Upper lobe of right lung (tissue), 1 donor: ENCODE results near the gene FNDC8. TPM values are rescaled to one million over a fixed set of nuclear protein-coding genes. Genes with fewer than 3 reads are reported as not detected.

Experiments used
- ATAC-seq: fragments of 200-7000 bp; cut with Tn5 transposase; one replicate; pipeline ENCODE4 v1.9.1; 2020; ENCODE audit warnings: mild to moderate bottlenecking, moderate library complexity
- DNase-seq: peaks from one replicate; pipeline ENCODE4 v3.0.0-alpha.2; 2020
- H3K27ac ChIP-seq: fragments of 200-600 bp; one replicate; pipeline ENCODE4 v1.8.0; 2022
- H3K27me3 ChIP-seq: fragments of 200-600 bp; one replicate; pipeline ENCODE4 v1.8.0; 2022; ENCODE audit warnings: mild to moderate bottlenecking
- H3K36me3 ChIP-seq: fragments of 200-600 bp; one replicate; pipeline ENCODE4 v1.8.0; 2022
- H3K4me1 ChIP-seq: fragments of 200-600 bp; one replicate; pipeline ENCODE4 v1.8.0; 2022
- H3K4me3 ChIP-seq: fragments of 200-600 bp; one replicate; pipeline ENCODE4 v1.8.0; 2022; ENCODE audit warnings: mild to moderate bottlenecking
- H3K9me3 ChIP-seq: fragments of 200-600 bp; one replicate; pipeline ENCODE4 v1.8.0; 2022
- intact Hi-C: fragments of 100-400 bp; cut with DNase I; formaldehyde crosslinking; loops from one replicate; pipeline ENCODE4 v1.11.0; 2022
- total RNA-seq: library from RNA; stranded (reverse); fragmentation: NEBNext Ultra II Directional; extraction: Animal tissue kit (Norgen Biotek cat#: 25700); gene quantifications from one replicate; pipeline ENCODE4 v1.2.1, GENCODE V29; 2021
- TF ChIP-seq, protein P1 (sequence below): fragments of 200-600 bp; IDR thresholded peaks from one replicate; pipeline ENCODE4 v1.8.0; 2022; ENCODE audit warnings: antibody characterized with exemption
- donor health status: DM: no; HTN: yes; CAD: no; lungs with severe emphysema.

The FNDC8 gene
- total RNA-seq, 1 donor from 2014 or later: not detected

DNA sequence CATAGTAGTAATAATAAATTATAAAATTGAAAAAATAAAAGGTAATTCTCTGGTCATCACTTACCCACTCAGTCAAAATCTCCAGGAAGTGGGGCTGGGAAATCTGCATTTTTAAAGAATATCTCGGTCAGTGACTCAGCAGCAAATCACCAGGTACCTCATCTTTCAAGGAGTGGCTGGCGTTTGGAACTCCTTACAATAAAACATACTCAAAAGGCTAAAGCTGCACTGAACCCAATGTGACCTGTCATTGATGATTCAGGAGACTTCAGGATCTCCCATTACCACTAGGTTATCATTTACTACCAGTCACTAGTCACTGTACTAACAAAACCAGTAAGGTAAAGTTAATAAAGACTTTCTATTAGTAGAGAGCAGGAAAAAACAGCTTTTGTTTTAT, 36.4 kb upstream of the FNDC8 start:
- intact Hi-C loops: no loop called here
- ATAC-seq: no peak
- H3K36me3 ChIP-seq: no peaks in the 10 kb centered on the region

DNA sequence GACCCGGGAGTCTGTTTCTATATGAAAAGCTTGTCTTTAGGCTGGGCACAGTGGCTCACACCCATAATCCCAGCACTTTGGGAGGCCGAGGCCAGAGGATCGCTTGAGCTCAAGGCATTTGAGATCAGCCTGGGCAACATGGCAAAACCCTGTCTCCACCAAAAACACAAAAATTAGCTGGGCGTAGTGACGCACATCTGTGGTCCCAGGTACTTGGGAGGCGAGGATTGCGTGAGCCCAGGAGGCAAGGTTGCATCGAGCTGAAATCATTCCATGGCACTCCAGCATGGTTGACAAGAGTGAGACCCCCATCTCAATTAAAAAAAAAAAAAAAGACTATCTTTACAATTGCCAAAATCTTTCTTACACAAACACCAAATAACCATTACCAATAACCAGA, 35.3 kb upstream of the FNDC8 start:
- Histone ChIP-seq H3K27me3 (no peaks in the 10 kb centered on the region), H3K27ac (no peak overlapping the region), H3K4me1 (peaks cover 4% of the 10 kb centered on the region), H3K4me3 (no peak overlapping the region), H3K36me3 (no peaks in the 10 kb centered on the region), H3K9me3 (no peaks in the 10 kb centered on the region)
- no peak for DNase-seq
- intact Hi-C loops: no loop called here
- ATAC-seq: no peak
- TF ChIP-seq, protein P1, sequence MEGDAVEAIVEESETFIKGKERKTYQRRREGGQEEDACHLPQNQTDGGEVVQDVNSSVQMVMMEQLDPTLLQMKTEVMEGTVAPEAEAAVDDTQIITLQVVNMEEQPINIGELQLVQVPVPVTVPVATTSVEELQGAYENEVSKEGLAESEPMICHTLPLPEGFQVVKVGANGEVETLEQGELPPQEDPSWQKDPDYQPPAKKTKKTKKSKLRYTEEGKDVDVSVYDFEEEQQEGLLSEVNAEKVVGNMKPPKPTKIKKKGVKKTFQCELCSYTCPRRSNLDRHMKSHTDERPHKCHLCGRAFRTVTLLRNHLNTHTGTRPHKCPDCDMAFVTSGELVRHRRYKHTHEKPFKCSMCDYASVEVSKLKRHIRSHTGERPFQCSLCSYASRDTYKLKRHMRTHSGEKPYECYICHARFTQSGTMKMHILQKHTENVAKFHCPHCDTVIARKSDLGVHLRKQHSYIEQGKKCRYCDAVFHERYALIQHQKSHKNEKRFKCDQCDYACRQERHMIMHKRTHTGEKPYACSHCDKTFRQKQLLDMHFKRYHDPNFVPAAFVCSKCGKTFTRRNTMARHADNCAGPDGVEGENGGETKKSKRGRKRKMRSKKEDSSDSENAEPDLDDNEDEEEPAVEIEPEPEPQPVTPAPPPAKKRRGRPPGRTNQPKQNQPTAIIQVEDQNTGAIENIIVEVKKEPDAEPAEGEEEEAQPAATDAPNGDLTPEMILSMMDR: no peak

More for the DNA sequence above, 36.4 kb upstream of the FNDC8 start:
- Histone ChIP-seq H3K27me3 (no peaks in the 10 kb centered on the region), H3K27ac (no peak overlapping the region), H3K4me3 (no peak overlapping the region), H3K4me1 (peaks cover 4% of the 10 kb centered on the region), H3K9me3 (no peaks in the 10 kb centered on the region)
- TF ChIP-seq, protein P1: no peak
- no peak for DNase-seq

- H3K27ac ChIP-seq: peak overlapping the region; percentile 90
- peaks cover 4% of the 10 kb centered on the region for H3K4me1 ChIP-seq
- H3K27me3 ChIP-seq: no peaks in the 10 kb centered on the region
- H3K4me3 ChIP-seq: peak overlapping the region; percentile 90
- H3K36me3 ChIP-seq: no peaks in the 10 kb centered on the region
- ATAC-seq (no peak), DNase-seq (no peak)
- no peaks in the 10 kb centered on the region for H3K9me3 ChIP-seq
- TF ChIP-seq, protein P1: no peak
- intact Hi-C loops: no loop called here
Observed at GRCh38 chr17:35086931-35087573, 34.4 kb upstream of the FNDC8 start.

DNA sequence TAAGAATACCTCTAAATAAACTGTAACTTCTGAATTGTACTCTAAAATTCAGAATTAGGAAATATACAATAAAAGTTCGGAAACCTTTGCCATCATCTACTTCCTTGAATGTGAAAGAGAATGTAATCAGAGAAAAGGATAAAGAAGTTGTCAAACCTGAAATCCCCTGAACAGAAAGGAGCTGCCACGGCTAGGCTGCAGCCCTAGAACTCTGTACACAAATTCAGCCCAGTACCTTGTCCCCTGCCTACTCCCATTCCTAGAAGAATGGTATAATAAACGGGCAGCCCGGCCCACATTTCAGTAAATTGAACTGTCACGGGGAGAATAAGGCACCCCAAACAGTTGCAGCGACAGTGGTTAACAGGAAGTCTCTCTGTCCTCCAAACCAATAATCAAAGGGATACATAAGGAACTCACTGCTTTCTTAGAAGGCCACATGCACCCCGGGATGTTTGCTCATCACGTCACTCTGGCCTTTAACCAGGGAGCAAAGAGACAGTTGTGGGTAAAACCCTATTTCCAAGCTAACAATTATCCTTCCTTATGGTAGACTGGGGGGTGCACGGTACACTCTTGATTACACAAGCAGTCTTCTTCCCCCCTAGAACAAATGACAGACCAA, 33.6 kb upstream of the FNDC8 start:
- no peaks in the 10 kb centered on the region for H3K36me3 ChIP-seq
- peak; percentile 3 for ATAC-seq
- TF ChIP-seq, protein P1: no peak
- peak overlapping the region; percentile 90 for H3K27ac ChIP-seq
- intact Hi-C loops: no loop called here
- H3K4me3 ChIP-seq: peak overlapping the region; percentile 90
- DNase-seq: no peak
- no peaks in the 10 kb centered on the region for H3K27me3 ChIP-seq
- no peaks in the 10 kb centered on the region for H3K9me3 ChIP-seq
- peaks cover 4% of the 10 kb centered on the region for H3K4me1 ChIP-seq

DNA sequence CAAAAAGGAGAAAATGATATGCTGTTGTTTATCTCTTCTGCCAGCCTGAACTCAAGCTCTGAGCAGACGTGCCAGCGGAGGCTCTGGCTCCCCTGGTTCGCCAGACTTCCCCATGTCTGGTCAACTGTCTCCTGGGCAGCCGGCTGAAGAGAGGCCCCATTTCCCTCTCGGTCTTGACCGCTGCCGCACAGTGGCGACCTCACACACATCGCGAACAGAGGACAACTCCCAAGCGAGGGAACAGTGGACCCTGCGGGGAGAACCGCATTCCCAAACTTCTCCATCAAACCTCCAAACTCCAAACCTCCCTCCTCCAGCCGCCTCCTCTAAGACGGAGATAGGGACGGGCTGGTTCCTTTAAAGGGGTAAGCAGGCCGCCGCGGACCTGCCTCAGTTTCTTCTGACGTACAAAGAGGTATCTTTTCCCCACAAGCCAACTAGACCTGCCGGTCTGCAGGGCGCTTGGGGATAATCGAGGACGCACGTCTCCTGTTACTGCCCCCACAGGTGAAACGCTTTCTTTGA, 33.0 kb upstream of the FNDC8 start:
- intact Hi-C loops: no loop called here
- H3K9me3 ChIP-seq: no peaks in the 10 kb centered on the region
- TF ChIP-seq, protein P1: no peak
- no peaks in the 10 kb centered on the region for H3K36me3 ChIP-seq
- ATAC-seq (peak; percentile 52), DNase-seq (peak; percentile 79)
- peaks cover 4% of the 10 kb centered on the region for H3K4me1 ChIP-seq
- H3K27ac ChIP-seq: peak overlapping the region; percentile 90
- H3K4me3 ChIP-seq: peak overlapping the region; percentile 90
- no peaks in the 10 kb centered on the region for H3K27me3 ChIP-seq
